HEK293 (cell line): ENCODE results near the gene XBP1.

Experiments
- CTCF ChIP-seq: fragments of 450-650 bp; formaldehyde crosslinking; IDR thresholded peaks from 2 replicates; pipeline ENCODE4 v1.5.1; 2016; ENCODE audit warnings: missing biosample characterization, missing genetic modification characterization
- SCRT2 ChIP-seq: fragments of 450-650 bp; formaldehyde crosslinking; IDR thresholded peaks from 2 replicates; pipeline ENCODE4 v1.5.1; 2016; ENCODE audit warnings: missing biosample characterization, missing genetic modification characterization
- ZNF18 ChIP-seq: fragments of 450-650 bp; formaldehyde crosslinking; IDR thresholded peaks from 2 replicates; pipeline ENCODE4 v1.5.1; 2016; ENCODE audit warnings: missing biosample characterization, missing genetic modification characterization

GRCh38 chr22:28779833-28780232 is 20.5 kb downstream of the XBP1 start:
- TF ChIP-seq CTCF (tag by site-specific recombination): no peak
- no peak for TF ChIP-seq SCRT2 (tag by site-specific recombination)
- TF ChIP-seq ZNF18 (tag by site-specific recombination): no peak
